GM21786 (cell line): ENCODE data around the gene ZFR.

ENCODE experiments used
- ATAC-seq: cut with Tn5 transposase; IDR thresholded peaks from one replicate; pipeline ENCODE4 v1.9.1; 2021; ENCODE audit not compliant: unreplicated experiment

ZFR gene

GRCh38 chr5:32365623-32366022 is 78.9 kb downstream of the ZFR start:
- ATAC-seq = no peak

DNA sequence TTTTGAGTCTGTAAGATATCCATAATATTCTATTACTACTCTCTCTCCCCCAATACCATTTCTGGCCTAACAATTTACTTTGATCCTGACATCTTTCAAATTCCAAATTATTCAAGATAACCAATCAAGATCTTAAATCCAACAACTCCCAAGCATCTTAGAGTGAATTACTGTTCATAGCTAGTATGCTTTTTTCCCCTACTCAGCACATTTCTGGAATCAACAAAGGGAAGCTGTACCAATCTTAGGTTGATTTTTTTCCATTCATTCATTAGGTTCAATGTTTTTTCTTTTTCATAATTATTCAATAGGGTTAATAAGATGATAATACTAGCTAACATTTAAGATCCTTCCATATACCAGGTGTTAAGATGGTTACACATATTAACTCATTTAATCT is 81.5 kb downstream of the ZFR start:
- ATAC-seq = no peak

GRCh38 chr5:32362527-32362926 is 82.0 kb downstream of the ZFR start:
- ATAC-seq = no peak

DNA sequence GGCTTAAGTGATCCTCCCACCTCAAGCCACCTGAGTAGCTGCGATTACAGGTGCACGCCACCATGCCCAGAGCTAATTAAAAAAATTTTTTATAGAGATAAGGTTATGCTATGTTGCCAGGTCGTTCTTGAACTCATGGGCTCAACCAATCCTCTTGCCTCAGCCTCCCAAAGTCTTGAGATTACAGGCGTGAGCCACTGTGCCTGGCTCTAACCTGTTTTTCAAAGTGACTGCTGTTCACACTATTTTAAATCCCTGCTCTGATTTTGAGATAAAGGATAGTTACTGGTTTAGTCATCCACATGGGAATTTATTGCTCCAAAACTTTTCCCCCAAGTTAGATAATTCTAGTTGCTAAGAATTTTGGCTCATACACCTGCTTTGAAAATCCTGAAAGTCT is 83.6 kb downstream of the ZFR start:
- ATAC-seq = no peak

DNA sequence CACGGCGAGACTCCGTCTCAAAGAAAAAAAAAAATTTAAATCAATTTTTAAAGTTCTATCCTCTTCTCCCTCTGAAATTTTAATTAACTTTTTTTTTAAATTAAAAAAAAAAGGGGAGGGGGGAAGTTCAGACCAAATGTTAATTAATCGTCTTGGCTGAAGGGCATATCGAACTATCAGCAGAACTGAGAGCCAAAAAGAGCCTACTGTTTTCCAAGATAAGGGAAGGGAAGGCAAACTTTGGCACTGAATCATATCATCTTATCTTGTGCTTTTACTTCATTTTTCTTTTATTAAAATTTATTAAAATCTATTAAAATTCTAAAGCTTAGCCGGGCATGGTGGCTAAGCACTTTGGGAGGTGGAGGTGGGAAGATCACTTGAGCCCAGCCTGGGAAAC is 85.9 kb downstream of the ZFR start:
- ATAC-seq = no peak

DNA sequence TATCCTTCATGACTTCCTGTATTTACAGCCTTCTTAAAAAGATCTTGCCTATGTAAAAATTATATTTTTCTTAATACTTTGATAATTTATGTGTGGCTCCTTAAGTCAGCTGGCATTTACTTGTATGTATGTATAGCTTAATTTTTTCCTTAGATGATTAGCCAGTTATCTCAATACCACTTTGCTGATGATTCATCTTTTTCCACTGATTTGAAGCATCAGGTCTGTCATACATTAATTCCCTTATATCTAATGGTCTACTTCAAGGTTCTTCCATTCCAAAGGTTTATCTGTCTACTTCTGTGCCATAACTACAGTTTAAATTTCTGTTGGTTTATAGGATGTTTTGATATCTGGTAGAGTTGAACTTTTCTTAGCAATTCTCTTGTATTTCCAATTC is 86.9 kb downstream of the ZFR start:
- no peak for ATAC-seq

GRCh38 chr5:32355686-32356085 is 88.9 kb downstream of the ZFR start:
- no peak for ATAC-seq

DNA sequence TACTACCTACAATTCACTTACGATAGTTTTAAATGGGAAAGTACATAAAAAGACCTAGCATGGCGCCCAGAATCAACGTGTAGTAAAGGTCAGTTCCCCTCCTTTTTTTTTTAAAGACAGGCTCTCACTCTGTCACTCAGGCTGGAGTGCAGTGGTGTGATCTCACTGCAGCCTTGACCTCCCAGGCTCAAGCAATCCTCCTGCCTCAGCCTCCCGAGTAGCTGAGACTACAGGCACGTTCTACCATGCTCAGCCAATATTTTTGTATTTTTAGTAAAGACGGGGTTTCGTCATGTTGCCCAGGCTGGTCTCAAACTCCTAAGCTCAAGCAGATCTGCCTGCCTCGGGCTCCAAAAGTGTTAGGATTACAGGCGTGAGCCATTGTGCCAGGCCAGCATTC is 91.1 kb downstream of the ZFR start:
- no peak for ATAC-seq

DNA sequence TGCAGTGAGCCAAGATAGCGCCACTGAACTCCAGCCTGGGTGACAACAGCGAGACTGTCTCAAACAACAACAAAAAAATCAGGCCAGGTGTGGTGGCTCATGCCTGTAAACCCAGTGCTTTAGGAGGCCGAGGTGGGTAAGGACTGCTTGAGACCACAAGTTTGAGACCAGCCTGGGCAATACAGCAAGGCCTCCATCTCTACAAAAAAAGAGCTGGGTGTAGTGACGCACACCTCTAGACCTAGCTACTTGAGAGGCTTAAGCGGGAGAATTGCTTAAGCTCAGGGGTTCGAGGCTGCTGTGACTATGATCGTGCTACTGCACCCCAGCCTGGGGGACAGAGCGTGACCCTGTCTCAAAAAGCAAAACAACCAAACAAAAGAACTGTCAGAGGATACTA is 91.9 kb downstream of the ZFR start:
- no peak for ATAC-seq

- no peak for ATAC-seq
Measured at GRCh38 chr5:32346869-32347268, 97.7 kb downstream of the ZFR start.

GRCh38 chr5:32343058-32343672 is 101.4 kb downstream of the ZFR start:
- no peak for ATAC-seq

DNA sequence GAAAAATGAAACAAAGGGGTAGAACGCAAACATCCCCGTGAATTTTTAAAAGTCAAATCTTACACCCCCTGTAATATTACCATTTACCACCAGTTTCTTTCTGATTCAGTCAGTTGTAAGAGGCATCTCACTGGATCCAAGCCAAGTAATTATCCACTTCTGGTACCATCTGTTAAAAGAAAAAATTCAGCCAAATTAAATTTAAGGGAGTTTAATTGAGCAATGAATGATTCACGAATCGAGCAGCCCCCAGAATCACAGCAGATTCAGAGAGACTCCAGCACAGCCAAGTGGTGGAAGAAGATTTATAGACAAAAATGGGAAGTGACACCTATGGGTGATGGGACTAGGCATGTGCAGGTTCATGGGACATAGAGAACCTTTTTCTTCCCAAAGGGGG is 101.9 kb downstream of the ZFR start:
- ATAC-seq = no peak

DNA sequence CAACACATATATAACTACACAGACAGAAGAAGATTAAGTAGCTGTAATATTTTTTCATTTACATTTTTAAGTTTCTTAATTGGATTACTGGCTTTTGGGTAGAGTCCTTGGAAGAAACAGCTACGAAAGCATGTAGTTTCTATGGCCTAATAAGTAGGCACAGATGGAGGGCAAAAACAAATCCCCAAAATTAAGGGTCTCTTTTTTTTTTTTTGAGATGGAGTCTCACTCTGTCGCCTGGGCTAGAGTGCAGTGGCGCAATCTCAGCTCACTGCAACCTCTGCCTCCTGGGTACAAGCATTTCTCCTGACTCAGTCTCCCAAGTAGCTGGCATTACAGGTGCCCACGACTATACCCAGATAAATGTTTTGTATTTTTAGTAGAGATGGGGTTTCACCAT is 104.7 kb downstream of the ZFR start:
- no peak for ATAC-seq

GRCh38 chr5:32339198-32339597 is 105.3 kb downstream of the ZFR start:
- ATAC-seq = no peak

DNA sequence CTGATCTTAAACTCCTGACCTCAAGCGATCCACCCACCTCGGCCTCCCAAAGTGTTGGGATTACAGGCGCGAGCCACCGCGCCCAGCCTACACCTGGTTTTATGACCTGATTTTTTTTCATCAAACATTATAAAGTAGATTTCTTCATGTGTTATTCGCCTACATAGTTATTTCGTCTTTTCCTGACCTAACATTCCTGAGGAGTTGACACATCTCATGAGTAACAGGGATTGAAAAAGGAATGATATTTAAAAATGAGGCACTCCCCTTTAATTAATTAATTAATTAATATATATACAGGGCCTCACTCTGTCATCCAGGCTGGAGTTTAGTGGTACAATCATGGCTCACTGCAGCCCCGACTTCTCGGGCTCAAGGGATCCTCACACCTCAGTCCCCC is 111.6 kb downstream of the ZFR start:
- no peak for ATAC-seq

DNA sequence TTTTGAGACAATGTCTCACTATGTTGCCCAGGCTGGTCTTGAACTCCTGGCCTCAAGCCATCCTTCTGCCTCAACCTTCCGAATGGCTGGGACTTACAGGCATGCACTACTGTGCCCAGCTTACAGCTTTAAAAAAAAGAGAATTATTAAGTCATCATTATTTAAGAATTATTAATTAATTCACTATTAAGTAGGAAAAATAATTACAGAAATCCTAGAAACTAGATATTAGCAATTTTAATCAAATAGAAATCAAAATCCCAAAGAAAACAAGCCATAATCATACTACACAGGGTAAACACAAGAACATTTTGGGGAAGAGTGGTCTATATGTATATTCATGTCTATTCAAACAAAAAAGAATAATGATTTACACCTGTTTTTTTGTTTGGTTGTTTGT is 112.2 kb downstream of the ZFR start:
- ATAC-seq = no peak

- no peak for ATAC-seq
Measured at GRCh38 chr5:32331935-32332274, 112.6 kb downstream of the ZFR start.

DNA sequence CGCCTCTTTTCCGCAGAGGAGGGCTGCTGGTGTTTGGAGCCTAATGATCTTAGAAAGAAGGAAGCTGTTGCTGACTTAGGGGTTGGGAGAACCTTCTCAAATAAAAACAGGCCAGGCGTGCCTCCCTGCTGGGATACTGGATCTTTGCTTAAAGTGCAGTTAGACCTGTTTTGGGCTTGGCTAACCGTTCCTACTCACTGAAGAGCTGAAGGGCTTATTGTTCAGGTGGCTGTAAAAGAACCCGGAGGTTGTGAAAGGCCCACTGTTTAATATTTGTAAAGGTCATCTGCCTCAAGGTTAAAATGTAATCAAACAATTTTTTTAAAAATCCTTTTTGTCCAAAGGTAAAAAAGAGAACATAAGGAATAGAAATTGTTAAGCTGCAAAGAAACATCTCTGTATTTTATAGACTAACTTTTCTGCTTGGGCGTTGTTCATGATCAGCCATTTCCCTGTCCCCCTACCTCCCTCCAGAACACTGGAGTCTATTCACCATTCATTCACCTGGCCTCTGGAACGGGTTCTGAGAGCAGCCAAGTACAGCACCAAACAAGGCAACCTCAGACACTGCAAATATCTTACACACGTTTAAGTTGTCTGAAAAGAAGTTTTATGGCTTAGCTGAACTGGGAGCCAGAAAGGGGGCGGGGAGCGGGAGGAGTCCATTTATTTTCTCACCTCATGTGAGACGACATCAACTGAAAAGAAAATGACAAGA is 113.2 kb downstream of the ZFR start:
- ATAC-seq = no peak

GRCh38 chr5:32330126-32330971 is 114.2 kb downstream of the ZFR start:
- no peak for ATAC-seq

DNA sequence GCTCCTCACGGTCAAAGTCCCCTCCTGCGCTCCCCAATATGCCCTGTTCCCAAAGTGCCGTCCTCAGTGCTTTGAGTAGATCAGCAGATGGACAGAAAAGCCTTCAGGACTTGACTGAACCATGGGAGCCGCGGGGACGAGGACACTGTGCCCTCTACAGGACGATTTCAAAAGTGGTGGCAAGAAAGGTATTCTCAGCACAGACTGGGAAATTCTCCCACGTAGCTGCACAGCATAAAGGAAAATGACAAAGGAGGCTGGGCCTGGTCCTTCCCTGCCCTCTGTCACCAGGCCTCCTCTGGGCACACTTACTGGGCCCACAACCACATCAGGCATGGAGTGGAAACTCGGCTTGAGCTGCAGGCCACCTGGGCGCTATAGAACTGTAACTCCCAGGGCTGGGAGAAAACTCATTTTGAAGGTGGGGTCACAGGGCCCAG is 115.1 kb downstream of the ZFR start:
- no peak for ATAC-seq

- ATAC-seq = no peak
Measured at GRCh38 chr5:32326216-32326772, 118.2 kb downstream of the ZFR start.

- peak; percentile 9 for ATAC-seq
Measured at GRCh38 chr5:32325616-32326015, 118.9 kb downstream of the ZFR start.
